ENCODE data around the gene CCDC134. TPM values are rescaled to one million over a fixed set of nuclear protein-coding genes. Genes with fewer than 3 reads are reported as not detected.

CCDC134 gene
- total and polyA plus RNA-seq, 9 of the 15 experiments (the other 6 are each of a cell fraction or from before 2014, with no cell fraction given), result 0.56 to 11.9 (median 5.3) TPM

DNA sequence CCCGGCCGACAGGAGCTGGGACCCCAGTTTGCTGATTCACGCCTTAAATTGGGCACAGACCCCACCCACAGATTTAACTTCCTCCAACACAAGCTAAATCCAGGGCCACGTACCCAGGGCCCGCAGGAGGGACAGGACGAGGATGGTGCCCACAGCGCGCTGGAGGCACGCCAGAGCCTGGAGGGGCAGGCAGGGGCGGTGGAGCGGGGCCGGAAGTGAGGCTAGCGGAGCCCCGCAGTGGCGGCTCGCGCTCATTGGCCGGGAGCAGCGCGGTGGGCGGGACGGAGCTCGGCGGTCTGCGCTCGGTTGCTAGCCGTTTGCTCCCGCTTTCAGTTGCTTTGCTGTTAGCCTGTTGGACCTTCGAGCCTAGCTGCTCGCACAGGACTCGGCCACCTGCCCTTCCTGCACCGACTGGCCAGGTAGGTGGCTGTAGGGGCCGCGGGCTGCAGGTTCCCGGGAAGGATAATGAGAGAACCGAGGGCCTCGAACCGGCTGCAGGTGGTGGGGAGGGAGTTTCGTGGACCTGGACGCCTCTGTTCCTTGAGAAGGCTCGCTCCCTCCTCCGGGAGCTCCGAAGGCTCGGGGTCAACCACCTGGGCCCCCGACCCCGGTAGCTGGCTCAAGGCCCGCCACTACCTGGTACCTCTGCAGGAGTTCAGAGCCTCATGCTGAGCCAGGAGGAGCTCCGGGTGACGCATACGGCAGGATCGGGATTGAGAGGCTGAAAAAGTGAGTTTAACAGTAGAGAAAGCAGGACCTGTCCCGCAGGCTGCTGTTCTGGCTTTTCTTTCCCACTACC lies at the start of gene CCDC134 (continued):
- TF ChIP-seq, protein P1, sequence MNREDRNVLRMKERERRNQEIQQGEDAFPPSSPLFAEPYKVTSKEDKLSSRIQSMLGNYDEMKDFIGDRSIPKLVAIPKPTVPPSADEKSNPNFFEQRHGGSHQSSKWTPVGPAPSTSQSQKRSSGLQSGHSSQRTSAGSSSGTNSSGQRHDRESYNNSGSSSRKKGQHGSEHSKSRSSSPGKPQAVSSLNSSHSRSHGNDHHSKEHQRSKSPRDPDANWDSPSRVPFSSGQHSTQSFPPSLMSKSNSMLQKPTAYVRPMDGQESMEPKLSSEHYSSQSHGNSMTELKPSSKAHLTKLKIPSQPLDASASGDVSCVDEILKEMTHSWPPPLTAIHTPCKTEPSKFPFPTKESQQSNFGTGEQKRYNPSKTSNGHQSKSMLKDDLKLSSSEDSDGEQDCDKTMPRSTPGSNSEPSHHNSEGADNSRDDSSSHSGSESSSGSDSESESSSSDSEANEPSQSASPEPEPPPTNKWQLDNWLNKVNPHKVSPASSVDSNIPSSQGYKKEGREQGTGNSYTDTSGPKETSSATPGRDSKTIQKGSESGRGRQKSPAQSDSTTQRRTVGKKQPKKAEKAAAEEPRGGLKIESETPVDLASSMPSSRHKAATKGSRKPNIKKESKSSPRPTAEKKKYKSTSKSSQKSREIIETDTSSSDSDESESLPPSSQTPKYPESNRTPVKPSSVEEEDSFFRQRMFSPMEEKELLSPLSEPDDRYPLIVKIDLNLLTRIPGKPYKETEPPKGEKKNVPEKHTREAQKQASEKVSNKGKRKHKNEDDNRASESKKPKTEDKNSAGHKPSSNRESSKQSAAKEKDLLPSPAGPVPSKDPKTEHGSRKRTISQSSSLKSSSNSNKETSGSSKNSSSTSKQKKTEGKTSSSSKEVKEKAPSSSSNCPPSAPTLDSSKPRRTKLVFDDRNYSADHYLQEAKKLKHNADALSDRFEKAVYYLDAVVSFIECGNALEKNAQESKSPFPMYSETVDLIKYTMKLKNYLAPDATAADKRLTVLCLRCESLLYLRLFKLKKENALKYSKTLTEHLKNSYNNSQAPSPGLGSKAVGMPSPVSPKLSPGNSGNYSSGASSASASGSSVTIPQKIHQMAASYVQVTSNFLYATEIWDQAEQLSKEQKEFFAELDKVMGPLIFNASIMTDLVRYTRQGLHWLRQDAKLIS (CRISPR knock-in tag; IDR thresholded peaks at IDR 0.05), result peak; percentile 90; the same call in 1 of the 2 replicates
- TF ChIP-seq, protein P2, sequence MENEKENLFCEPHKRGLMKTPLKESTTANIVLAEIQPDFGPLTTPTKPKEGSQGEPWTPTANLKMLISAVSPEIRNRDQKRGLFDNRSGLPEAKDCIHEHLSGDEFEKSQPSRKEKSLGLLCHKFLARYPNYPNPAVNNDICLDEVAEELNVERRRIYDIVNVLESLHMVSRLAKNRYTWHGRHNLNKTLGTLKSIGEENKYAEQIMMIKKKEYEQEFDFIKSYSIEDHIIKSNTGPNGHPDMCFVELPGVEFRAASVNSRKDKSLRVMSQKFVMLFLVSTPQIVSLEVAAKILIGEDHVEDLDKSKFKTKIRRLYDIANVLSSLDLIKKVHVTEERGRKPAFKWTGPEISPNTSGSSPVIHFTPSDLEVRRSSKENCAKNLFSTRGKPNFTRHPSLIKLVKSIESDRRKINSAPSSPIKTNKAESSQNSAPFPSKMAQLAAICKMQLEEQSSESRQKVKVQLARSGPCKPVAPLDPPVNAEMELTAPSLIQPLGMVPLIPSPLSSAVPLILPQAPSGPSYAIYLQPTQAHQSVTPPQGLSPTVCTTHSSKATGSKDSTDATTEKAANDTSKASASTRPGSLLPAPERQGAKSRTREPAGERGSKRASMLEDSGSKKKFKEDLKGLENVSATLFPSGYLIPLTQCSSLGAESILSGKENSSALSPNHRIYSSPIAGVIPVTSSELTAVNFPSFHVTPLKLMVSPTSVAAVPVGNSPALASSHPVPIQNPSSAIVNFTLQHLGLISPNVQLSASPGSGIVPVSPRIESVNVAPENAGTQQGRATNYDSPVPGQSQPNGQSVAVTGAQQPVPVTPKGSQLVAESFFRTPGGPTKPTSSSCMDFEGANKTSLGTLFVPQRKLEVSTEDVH (IDR thresholded peaks at IDR 0.05; ENCODE audit: low read depth, partially characterized antibody), result peak; percentile 34
- no peak for TF ChIP-seq CHD4 (IDR thresholded peaks at IDR 0.05; ENCODE audit: insufficient read depth, insufficient replicate concordance, low read depth, low read length, poor library complexity, severe bottlenecking)
- TF ChIP-seq TEAD2 (tag; IDR thresholded peaks at IDR 0.05), result no peak
- no peak for TF ChIP-seq SAFB2 (IDR thresholded peaks at IDR 0.05; ENCODE audit: borderline replicate concordance, low read depth, low read length, severe bottlenecking)
- TF ChIP-seq, protein P3, sequence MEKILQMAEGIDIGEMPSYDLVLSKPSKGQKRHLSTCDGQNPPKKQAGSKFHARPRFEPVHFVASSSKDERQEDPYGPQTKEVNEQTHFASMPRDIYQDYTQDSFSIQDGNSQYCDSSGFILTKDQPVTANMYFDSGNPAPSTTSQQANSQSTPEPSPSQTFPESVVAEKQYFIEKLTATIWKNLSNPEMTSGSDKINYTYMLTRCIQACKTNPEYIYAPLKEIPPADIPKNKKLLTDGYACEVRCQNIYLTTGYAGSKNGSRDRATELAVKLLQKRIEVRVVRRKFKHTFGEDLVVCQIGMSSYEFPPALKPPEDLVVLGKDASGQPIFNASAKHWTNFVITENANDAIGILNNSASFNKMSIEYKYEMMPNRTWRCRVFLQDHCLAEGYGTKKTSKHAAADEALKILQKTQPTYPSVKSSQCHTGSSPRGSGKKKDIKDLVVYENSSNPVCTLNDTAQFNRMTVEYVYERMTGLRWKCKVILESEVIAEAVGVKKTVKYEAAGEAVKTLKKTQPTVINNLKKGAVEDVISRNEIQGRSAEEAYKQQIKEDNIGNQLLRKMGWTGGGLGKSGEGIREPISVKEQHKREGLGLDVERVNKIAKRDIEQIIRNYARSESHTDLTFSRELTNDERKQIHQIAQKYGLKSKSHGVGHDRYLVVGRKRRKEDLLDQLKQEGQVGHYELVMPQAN (IDR thresholded peaks at IDR 0.05; ENCODE audit: borderline replicate concordance), result no peak
- TF ChIP-seq, protein P4, sequence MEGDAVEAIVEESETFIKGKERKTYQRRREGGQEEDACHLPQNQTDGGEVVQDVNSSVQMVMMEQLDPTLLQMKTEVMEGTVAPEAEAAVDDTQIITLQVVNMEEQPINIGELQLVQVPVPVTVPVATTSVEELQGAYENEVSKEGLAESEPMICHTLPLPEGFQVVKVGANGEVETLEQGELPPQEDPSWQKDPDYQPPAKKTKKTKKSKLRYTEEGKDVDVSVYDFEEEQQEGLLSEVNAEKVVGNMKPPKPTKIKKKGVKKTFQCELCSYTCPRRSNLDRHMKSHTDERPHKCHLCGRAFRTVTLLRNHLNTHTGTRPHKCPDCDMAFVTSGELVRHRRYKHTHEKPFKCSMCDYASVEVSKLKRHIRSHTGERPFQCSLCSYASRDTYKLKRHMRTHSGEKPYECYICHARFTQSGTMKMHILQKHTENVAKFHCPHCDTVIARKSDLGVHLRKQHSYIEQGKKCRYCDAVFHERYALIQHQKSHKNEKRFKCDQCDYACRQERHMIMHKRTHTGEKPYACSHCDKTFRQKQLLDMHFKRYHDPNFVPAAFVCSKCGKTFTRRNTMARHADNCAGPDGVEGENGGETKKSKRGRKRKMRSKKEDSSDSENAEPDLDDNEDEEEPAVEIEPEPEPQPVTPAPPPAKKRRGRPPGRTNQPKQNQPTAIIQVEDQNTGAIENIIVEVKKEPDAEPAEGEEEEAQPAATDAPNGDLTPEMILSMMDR (IDR thresholded peaks at IDR 0.05 in 2 of 3, conservative IDR thresholded peaks at IDR 0.05 in 1 of 3; ENCODE audit: insufficient read depth in 2 of 3, low read depth in 1 of 3, low read length in 3 of 3), result no peak
- no peak for TF ChIP-seq ZSCAN32 (CRISPR knock-in tag; IDR thresholded peaks at IDR 0.05)
- no peak for TF ChIP-seq ETV6 (IDR thresholded peaks at IDR 0.05; ENCODE audit: borderline replicate concordance in 1 of 2, low read depth in 2 of 2, low read length in 1 of 2)
- TF ChIP-seq ETV6 (CRISPR knock-in tag; IDR thresholded peaks at IDR 0.05; ENCODE audit: borderline replicate concordance), result no peak
- TF ChIP-seq ELF1 (tag; IDR thresholded peaks at IDR 0.05), result 0 out of 2 replicates have a peak, but pooled peaks have one; percentile 37
- peak; percentile 78 for TF ChIP-seq TAF9B (IDR thresholded peaks at IDR 0.05; ENCODE audit: partially characterized antibody)
- no peak for TF ChIP-seq DACH1 (IDR thresholded peaks at IDR 0.05; ENCODE audit: partially characterized antibody)
- no peak for TF ChIP-seq EHMT2 (IDR thresholded peaks at IDR 0.05)

All from K562 (cell line).